GM18858 (cell line): ENCODE measurements around the gene BPIFA1.

ENCODE experiments used
- ATAC-seq: cut with Tn5 transposase; IDR thresholded peaks from one replicate; pipeline ENCODE4 v1.9.1; 2021; ENCODE audit not compliant: unreplicated experiment

The BPIFA1 gene

GRCh38 chr20:33239979-33240736 lies 4.4 kb downstream of the BPIFA1 start:
- no peak for ATAC-seq

- no peak for ATAC-seq
Measured at GRCh38 chr20:33240923-33241322, 5.1 kb downstream of the BPIFA1 start.

GRCh38 chr20:33242319-33243100 lies 6.7 kb downstream of the BPIFA1 start:
- ATAC-seq = no peak

DNA sequence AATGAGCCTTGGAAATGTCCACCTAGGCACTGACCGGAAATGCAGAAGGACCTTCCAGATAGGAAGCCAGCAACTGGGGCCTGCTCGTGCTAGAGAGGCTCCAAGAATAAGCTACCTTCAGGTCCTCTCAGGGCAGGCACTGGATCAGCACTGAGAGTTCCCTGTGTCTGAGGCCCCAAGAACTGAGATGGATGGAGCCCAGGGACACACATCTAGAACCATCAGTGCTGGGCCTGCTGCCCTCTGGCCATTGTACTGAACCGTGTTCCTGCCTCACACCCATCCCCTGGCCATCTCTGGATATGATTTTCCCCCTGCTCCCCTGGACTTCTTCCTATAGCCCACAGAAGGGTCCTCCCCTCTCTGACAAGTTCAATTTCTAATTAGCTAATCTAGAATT lies 10.3 kb downstream of the BPIFA1 start:
- ATAC-seq = no peak

GRCh38 chr20:33249456-33249855 lies 13.7 kb downstream of the BPIFA1 start:
- no peak for ATAC-seq

DNA sequence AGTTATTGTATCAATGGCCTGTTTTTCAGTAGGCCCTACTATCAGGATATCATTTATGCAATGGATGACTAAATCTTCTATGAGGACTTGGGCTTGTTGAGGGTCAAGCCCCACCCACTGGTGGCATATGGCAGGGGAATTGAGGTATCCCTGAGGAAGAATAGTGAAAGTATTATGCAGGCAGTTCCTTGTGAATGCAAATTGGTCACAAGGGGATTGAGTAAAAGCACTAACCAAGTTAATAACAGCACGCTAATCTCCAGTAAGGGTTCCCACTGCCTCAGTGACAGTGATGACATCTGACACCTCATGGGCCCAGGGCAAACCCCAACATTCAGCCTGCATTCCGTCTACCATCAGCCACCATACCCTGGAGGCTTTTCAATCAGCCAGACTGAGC lies 14.9 kb downstream of the BPIFA1 start:
- no peak for ATAC-seq

GRCh38 chr20:33251496-33251895 lies 15.7 kb downstream of the BPIFA1 start:
- no peak for ATAC-seq

DNA sequence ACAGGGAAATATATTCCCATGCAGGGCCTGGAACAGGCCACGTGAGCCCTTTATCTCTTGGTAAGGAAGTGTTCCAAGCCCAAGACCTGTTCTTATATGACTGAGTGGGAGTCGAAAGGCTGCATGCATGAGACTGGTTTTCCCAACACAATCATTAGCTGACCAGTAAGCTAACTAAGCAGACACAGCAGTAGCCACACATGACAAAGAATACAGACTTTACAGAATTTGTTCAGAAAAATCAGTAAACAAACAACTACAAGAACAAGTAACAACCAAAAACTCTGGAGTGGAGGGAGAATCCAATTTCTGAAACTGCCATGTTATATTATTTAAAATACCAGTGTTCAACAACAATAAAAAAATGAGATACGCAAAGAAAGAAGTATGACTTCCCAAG lies 16.7 kb downstream of the BPIFA1 start:
- ATAC-seq = no peak

GRCh38 chr20:33255005-33255404 lies 19.2 kb downstream of the BPIFA1 start:
- ATAC-seq = no peak

GRCh38 chr20:33257237-33257636 lies 21.4 kb downstream of the BPIFA1 start:
- no peak for ATAC-seq

GRCh38 chr20:33259371-33259770 lies 23.6 kb downstream of the BPIFA1 start:
- ATAC-seq = no peak

DNA sequence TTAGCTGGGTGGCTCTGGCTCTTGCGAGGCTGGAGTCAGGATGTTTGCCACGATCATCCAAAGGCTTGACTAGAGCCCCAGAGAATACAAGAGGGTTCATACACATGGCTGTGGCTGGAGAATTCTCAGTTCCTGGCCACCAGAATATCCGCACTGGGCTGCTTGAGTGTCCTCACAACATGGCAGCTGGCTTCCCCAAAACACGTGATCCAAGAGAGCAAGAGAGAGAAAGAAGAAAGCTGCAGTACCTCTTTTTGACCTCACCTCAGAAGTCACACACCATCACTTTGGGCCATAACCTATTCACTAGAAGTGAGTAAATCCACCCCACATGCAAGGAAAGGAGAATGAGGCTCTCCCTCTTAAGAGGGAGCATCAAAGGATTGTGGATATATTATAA lies 25.7 kb downstream of the BPIFA1 start:
- no peak for ATAC-seq

- no peak for ATAC-seq
Measured at GRCh38 chr20:33262658-33263065, 26.9 kb downstream of the BPIFA1 start.

DNA sequence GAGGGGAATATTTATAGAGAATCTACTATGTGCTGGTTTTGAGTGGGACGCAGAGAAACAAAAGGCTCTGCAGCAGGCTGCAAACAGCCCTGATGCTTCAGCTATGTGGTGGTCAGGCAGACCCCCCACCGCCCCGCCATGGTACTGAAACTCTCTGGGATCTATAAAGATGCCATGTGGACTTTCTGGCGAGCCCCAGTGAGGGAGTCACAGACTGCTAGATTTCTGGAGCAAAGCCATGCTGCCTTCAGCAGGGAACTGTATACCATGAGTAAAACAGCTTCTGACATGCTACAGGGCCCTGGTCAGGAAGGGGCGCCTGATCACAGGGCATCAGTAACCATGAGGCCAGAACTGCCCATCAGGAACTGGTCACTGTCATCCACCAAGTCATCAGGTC lies 28.0 kb downstream of the BPIFA1 start:
- ATAC-seq = no peak

DNA sequence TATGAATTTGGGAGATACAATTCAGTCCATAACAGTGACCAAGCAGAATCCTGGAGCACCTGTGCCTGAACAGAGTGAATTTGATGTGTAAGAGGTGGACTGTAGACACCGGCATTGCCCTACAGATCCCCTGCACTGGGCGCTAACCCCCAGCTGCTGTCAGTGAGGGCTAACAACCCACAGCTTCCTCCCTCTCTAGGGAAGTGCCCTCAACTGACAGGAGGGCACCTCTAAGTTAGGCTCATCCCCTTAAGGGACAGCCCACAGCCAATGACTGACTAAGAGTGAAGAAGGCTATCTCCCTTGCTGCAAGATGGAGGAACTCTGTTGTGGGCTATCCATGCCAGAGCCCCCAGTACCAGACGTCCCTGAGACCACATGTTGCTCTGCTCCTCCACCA lies 31.9 kb downstream of the BPIFA1 start:
- no peak for ATAC-seq

- ATAC-seq = no peak
Measured at GRCh38 chr20:33272155-33272873, 36.5 kb downstream of the BPIFA1 start.

DNA sequence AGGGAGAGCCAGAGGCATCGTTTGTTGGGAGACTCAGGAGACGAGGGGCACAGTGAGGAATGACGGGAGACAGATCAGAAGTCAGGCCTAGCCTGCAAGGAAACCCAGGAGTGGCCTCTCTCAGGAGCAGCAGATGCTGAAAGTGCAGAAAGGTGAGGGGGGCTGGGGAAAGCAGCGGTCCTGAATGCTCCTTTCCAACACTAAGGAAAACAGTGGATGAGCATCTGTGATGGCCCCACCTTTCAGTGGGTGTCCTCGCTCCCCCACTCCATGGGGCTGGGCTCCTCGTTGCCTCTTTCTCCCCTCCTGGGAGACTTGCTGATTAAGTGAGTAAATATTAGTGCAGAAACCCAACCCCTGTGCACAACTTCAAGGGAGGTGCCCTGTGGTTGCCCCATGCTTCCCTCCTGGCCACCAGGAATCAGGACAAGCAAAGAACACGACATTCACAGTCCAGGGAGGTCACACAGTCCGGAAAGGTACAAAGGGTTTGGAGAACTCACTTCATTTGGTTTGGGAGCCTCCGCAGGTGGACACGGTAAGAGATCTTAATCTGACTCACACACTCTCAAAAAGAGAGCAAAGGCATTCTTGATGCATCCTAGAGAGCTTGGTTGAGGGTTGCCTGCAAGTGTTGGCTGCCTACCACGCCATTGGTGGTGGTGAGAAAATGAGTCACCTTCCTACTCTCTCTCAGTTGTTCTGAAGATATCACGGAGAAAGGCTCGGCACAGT lies 37.5 kb downstream of the BPIFA1 start:
- ATAC-seq = no peak

GRCh38 chr20:33275215-33275614 lies 39.4 kb downstream of the BPIFA1 start:
- ATAC-seq = no peak

DNA sequence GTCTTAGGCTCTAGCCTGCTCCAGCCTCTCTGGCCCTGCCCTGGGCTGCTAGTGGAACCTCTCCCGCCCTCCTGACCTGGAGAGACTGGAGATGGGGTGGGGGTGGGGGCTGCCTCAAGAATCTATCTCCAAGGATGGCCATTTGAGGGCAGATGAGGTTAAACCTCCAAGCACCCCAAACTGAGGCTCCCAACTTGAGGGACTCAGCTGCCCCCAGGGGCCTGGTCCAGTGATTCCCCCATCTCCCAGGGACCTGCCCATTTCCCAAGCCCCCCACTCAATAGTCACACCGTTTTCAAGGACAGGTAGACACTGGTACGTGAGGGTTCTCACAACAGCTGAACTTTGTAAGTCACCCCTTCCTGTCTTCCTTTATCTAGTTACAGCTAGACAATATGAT lies 40.1 kb downstream of the BPIFA1 start:
- ATAC-seq = no peak

DNA sequence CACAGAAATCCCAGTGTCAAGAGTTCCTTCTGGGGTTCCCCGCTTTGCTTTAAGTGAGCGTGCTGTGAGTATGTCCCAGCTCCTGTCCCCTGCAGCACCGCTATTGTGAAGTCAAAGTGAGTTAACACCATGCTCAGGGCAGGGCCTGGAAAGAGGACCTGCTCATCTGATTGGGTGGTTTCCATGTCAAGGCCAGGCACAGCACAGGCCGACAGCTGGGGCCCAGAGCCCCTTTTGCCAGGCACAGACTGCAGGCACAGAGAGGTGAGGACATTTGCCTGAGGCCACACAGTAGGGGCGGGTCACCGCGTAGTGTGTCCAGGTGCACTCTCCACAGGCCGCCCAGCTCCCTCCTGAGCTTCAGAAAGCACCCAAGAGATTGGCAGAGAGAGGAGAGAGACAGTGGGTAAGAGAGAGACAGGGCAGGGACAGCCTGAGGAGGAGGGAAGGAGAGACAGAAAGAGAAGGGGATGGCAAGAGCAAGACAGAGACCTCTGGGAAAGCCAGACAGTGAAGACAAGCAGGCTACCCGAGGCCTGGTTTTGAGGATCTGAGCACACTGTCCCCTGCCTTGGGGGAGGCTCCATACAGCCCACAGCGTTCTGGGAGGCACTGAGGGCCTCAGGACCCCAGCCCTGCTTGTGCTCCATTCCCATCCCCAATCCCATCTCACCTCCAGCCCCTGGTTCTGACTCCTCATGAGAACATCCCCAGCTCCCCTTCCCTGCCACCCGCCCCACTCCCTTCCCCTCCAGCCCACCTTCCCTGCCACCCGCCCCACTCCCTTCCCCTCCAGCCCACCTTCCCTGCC lies 40.7 kb downstream of the BPIFA1 start:
- ATAC-seq = no peak
